HG03097 (cell line): ENCODE results near the gene FYN.
"Not testable (repeated sequence)": the region's sequence is repeated elsewhere in the genome, so short reads cannot be mapped to it uniquely, and the experiment has no call there.

Experiments used
- ATAC-seq: cut with Tn5 transposase; IDR thresholded peaks from one replicate; pipeline ENCODE4 v1.9.1; 2021; ENCODE audit not compliant: unreplicated experiment, low FRiP score

The FYN gene

DNA sequence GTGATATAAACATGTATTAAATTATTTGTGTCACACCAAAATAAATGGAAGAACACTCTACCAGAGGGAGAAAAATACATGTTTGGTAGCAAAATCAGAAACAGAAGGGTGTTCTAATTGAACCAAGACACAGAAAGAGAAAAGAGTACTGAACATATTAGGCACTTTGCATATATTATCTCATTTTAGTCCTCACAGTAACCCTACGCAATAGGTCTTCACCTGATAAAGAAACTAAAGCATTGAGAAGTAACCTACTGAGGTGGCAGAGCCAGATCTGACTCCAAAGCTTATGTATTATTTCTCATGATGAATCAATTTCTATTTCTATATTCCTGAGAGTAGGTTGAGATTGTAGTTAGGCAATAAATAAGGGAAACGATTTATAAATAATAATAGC, 77.7 kb downstream of the FYN start:
- no peak for ATAC-seq

DNA sequence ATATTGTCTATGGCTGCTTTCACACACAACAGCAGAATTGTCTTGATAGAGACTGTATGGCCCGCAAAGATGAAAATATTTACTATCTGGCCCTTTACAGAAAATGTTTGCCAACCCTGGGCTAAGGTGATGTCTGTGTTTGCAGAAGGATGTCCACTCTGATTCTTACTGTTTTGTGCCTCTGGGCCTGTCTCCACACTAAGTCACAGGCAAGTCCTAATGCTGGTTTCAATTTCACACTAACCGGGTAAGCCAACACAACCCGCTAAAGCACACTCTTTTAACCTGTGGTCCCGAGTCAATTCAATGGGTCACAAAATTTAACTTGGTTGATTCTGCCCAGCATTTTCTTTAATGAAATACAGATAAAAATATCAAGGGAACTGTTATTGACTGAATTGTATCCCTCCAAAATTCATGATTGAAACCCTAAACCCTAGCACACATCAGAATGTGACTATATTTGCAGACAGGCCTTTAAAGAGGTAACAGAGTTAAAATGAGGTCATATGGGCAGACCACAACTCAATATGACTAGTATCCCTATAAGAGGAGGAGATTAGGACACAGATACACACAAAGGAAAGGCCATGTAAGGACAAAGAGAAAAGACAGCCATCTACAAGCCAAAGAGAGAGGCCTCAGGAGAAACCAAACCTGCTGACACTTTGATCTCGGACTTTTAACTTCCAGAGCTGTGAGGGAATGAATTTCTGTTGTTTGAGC, 78.4 kb downstream of the FYN start:
- ATAC-seq = no peak

DNA sequence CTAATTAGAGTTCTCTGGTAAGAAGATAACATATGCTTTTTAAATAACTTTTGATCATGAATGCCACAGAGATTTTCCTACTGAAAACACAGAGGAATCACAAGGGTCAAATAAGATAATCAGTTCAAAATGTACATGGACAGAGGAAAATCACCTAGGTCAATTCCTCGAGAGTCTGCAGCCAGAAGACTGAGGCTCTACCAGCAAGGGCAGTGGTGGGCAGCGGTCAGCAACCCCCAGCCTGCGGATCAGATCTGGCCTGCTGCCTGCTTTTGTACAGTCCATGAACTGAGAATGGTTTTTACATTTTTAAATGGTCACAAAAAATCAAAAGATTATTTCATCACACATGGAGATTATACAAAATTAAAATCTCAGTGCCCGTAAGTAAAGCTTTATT, 79.0 kb downstream of the FYN start:
- no peak for ATAC-seq

DNA sequence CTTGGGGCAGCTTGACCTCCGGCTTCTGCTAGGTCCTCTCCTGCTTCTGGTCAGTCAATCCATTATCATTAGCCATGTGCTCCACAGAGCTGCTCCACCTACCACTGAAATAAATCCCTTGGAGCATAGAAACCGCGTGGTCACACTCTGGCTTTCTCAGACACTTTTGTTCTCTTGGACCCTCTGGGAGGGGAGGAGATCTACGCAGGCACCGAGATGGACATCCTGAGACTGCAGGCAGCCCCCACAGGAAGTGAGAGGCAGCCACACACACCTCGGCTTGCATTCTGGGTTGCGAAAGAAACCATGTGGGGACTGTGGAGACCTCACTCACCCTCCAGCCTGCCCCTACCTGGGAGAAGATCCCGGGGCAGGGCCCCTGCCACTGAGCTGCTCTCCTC, 79.5 kb downstream of the FYN start:
- peak; percentile 63 for ATAC-seq

DNA sequence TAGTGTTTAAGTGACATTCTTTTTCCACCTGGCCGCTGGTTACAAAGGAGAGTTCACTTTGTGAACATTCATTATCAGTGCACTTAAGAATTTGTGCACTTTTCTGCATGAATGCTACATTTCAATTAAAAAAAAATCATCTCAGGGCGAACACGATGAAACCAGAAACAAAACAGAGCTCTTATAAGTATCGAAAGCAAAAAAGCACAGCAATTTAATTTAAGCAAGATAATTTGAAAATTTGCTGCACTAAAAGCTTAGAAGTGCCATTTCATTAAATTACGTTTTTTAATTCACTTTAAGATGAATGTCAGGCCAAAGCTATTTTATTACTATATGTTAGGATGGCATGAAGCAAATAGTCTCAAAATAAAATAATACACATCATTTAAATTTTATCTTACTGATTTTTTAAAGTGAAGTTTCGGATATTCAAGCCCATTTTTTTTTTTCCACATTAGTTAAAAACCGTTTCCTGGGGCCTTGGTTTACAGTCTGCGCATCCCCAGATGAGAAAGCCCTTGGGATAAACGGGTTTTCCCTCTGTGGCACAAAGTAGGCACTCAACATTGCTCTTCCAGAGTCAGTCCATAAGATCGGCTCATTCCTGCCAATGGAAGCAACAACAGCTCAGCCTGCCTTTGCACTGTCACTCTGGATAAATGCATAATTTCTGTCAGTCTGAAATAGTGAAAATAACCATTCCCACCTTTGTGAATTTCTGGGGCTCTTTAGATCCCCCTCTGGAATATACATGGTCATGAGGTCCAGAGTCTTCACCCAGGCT, 80.1 kb downstream of the FYN start:
- ATAC-seq = no peak

DNA sequence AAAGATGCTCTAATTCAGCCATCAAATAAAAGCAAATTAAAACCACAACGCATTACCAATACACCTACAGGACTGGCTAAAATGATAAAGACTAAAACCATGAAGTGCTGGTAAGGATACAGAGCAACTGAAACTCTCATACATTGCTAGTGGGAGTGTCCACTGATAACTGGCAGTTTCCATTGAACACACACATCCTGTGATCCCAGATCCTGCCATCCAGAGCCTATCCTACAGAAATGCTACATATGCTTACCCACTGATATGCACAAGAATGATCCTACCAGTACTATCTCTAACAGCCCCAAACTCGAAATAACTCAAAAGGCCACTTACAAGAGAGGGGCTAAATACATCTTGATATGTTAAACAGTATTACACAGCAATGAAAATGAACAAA, 81.0 kb downstream of the FYN start:
- no peak for ATAC-seq

DNA sequence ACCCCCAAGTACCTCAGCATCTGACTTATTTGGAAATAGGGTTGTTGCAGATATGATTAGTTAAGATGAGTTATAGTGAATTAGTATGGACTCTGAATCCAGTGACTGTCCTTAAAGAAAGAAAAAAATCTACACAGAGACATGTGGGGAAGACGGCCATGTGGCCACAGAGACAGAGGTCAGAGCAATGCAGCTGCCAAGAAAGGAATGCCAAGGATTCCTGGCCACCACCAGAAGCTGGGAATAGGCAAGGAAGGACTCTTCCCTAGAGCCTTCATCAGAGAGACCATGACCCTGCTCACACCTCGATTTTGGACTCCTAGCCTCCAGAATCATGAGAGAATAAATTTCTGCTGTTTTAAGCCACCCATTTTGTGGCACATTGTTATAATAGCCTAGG, 81.8 kb downstream of the FYN start:
- ATAC-seq = no peak

DNA sequence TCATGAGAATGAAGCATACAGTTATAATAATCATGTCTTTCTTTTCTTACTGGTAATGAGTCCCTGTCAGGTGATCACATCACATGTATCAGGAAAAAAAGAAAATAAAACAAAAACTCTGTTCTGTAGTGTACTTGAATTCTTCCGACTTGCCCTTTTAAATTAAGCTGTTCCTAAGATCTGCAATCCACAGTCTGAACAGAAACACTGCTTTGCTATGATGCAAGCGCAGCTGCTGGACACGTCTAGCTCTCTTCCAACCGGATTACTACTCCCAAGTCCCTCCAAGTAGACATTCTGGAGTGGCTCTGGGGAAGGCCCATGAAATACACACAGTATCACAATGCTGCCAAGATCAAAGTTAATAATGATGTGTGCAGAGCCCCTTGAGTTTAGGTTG, 83.7 kb downstream of the FYN start:
- no peak for ATAC-seq

DNA sequence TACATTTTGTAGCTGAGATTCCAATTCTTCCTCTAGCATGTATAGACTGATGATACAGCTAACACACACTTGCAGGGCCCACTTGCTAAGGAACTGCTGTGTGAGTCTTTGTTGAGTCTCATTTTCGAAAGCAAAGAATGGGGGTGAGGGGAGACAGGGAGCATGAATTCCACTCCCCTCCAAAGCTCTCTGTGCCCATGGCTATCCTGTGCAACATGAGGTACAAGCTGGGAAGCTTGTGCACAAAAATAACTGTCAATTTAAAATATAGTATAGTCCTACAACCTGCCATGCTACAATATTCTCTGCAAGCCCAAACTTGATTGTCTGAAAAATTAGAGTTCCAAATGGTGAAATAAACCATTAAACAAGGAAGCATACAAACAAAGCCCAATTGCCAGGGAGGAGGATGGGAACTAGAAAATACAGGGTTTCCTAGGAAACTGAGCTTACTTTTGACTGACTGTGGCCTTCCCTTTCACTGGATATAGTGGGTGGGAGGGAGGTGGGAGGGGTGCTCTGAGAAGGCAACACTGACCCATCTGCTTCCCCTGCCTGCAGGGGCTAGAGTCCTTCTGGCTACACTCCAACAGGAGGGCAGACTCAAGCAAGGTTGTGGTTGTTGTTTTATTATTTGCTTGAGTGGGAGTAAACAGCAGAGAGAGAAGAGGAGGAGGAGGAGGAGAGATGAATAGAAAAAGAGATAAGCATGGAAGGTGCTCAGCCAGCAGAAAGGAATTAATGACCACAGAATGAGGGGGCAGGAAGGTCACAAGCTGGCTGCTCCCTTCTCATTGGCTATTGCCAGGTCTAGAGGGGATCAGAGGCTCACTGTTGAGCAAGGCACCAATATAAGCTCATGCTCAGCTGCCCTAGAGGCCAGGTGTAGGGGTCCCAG, 84.6 kb downstream of the FYN start:
- no peak for ATAC-seq

DNA sequence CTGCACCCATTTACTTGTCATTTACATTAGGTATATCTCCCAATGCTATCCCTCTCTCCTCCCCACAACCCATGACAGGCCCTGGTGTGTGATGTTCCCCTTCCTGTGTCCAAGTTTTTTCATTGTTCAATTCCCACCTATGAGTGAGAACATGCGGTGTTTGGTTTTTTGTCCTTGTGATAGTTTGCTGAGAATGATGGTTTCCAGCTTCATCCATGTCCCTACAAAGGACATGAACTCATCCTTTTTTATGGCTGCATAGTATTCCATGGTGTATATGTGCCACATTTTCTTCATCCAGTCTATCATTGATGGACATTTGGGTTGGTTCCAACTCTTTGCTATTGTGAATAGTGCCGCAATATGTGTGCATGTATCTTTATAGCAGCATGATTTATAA, 87.1 kb downstream of the FYN start:
- not testable (repeated sequence) for ATAC-seq

DNA sequence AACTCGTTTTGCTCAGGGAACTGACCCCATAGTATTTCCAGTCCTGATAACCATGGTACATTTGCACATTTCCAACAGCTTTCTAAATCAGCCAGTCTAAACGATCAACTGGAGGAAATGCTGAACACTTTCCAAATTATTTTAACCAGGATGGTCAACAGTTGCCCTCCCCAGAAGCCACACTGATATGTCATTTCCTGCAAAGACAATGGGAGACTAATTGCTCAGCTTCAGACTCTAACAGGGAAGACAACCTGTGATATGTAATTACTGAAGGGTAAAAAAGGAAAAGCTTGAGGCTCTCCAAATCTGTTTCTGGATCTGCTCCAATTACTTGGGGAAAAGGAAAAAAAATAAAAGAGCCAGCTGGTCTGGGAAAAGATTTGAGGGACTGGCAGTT, 88.8 kb downstream of the FYN start:
- ATAC-seq = no peak

DNA sequence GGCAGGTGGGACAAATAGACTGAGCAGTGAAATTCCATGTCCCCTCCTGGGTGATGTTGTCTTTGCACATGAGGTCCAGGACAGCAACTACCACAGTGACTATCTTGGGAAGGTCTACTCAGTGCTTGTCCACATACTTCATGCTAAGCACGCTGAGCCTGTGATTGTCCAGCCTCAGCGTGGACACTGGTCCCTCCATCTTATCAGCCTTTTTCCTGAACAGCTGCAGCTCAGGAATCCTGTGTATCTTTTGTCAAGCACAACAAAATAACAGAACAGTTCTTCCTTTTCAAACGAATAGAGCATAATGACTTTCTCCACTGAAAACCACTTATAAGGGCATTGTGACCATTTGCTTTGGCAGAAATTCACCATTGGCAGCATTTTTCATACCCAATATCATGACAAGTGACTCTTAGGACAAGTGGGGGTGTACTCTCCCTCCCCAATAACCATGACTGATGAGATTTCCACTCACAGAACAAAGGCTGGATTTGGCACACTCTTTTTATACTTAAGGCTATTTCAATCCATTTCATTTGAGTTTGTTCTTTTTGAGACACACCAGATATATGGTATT, 90.3 kb downstream of the FYN start:
- no peak for ATAC-seq

DNA sequence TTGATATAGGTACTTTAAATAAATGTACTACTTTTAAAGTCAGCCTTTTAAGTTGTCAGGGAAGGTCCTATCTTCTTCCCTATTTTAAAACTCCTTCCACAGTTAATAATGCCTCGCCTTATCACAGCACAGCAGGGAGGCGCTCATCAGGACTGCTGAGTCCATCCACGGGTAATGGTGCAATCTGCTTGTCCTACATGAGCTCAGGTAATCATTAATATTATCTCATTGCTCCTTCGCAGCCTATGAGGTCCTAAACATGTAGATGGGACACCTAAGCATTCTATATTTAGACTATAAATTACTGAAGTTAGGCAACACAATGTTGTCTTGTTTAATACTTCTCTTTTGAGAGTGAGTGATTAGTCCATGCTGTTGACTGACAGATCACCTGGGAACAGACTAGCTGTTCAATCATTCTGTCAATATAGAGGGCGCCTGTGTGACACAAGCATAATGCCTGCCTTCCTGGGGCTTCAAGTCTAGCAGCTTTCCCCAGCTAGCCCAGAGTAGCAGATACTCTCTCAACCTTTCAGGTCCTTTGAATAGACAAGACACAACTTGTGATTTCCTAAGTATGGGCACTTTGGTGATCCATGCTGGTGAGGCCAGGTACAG, 91.0 kb downstream of the FYN start:
- ATAC-seq = no peak

DNA sequence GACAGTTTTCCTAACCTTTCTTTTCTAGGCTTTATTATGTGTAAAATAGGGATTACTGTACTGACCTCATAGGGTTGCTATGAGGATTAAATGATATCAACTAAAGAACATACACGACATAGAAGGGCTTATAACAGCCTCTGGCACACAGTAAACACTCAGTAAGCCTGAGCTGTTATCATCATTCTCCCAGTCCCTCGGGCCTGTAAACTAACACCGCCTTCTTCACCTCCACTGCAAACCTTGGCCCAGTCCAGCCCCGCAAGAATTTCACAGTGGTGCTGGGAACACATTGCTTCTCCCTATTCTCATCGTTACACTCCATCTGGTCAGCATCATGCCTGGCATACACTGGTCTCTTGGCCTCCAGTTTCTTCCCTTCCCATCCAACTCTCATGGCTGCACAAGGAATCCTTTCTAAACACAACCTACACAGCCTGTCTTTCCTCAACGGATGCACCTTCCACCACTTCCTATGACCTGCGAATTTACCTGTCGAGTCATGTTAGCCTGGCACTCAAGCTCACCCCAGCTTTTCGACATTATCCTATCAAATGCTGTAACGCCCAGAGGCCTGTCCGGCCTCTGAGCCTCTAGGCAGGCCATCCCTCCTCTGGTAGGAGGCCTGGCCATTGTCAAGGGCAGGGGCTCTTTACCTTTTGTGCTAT, 92.1 kb downstream of the FYN start:
- ATAC-seq = no peak

DNA sequence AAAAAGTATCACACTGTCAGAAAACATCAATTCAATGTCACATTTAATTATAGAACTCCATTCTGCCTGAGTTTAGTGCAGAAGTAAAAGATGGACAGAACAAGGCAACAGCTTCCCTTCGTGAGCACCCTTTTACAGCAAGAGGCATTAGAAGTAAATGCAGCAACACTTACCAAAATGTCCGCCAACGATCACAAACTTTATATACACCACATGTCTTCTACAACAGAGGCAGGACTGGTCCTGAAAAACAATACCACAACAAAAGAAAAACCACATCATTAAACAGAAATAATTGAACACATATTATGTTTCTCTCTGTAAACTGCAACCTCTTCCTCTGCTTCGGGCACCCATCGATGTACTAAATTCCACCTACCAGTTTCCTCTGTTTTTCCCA, 92.9 kb downstream of the FYN start:
- no peak for ATAC-seq

DNA sequence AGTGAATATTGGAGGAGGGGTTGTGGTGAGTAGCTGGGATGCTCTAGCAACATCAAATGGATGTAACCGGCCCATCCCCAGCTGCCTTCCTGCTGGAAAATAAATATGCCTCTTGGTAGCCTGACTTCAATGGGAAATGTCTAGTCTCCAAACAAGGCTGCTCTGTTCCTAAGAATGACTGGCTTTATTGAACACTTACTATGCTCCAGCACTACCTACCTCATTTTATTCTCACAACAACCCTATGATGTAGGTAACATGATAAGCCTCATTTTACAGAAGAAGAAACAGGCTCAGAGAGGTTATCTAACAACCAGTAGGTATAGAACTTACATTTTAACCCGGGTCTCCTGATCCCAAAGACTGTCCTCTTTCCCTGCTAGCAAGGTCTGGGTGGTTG, 93.6 kb downstream of the FYN start:
- ATAC-seq = no peak

DNA sequence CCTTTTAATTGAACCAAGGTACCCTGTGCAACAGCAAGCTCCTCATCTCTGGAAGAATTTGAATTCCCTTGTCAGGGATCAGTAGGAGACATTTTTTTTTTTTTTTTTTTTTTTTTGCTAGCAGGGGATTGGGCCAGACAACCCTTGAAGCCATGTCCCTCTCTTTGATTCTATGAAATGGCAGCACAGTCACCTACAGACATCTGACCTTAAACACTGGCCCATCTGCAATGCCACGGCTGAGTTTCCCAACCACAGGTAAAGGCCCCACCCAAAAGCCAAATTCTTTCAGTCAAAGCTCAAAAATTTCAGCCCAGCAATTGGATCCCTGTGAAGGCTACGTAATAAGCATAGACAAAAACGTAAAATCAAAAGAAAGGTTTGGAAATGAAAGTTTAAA, 94.2 kb downstream of the FYN start:
- ATAC-seq = no peak

DNA sequence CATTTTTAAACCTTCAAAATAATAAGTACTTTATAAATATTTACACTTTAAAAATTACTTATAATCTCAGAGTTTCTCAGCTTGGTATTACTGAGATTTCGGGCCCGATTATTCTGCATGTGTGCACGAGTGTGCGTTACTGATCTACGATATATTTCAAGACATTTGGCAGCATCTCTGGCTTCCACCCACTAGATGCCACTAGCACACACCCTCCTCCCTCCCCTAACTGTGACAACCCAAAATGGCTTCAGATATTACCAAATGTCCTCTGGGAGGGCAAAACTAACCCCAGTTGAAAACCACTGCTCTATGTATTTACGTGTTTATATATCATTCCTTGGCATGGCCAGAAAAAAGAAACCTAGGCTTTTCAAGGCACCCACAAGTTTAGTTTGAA, 95.9 kb downstream of the FYN start:
- no peak for ATAC-seq

DNA sequence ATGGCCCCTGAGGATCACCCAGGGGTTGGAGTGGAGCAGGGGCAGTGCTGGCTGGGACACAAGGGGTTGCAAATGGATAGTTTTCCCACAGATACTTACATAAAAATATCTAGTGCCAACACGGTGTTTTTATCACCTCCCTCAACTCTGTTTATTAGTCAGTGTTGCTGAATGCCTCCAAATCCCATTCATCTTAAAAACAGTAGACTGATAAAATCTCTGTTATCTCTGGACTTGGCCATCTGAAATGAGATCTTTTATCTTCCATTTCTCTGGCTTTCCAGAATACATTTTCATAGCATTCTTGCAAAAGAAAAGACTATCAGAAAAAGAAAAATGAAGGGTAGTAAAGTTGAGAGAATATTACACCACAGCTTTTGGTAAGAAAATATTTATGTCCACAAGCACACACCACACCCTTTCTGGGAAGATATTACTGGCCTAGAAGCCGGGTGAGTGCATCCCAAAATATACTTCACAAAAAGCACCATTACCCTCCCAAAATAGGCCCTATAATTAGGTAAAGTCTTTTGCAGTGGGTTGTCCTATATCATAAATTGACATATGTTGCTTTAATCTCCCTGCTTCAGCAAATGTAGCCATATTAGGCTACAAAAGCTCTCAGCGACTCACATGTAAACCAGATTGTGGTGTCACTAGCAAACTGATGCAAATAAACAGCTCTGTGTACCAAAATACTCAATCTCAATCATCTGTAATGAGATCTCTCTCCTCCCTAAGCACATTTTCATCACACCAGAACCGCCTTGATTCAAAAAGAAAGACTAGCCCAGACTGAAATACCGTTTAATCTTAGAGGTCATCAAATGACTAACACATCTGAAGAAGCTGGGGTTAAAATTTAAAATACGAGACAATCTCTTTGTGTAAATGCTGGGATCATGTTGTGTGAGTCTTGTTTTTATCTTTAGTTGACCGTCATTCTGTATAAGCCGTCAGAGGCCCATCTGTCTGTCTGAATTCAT, 96.7 kb downstream of the FYN start:
- ATAC-seq = no peak
